Lower leg skin (tissue), 3 donors: ENCODE data around the gene RBPJ.

ENCODE experiments used
- CTCF ChIP-seq, 3 donors: fragments of 450-650 bp; IDR thresholded peaks; one replicate each; pipeline ENCODE4 v1.5.1; 2016; ENCODE audit warnings: antibody characterized with exemption in 3 of 3, mild to moderate bottlenecking in 3 of 3, moderate library complexity in 2 of 3
- POLR2A ChIP-seq, 2 donors: fragments of 450-650 bp; IDR thresholded peaks; one replicate each; pipeline ENCODE4 v1.6.1; 2016 to 2017; ENCODE audit warnings: antibody characterized with exemption in 2 of 2, mild to moderate bottlenecking in 1 of 2, moderate library complexity in 1 of 2

- TF ChIP-seq CTCF (IDR thresholded peaks at IDR 0.05) (no peak), POLR2A (IDR thresholded peaks at IDR 0.05) (no peak)
These were observed 31.4 kb upstream of the RBPJ start for GRCh38 chr4:26289401-26289800.
